ACHN (cell line): Measurements from ENCODE around the gene FAM72A.
A peak's percentile ranks its signal among the peaks of the same experiment; 100 is the strongest.
"Not testable (repeated sequence)": the region's sequence is repeated elsewhere in the genome, so short reads cannot be mapped to it uniquely, and the experiment has no call there.

Source experiments
- DNase-seq: peaks from one replicate; pipeline ENCODE4 v3.0.0-alpha.2; 2015
- in situ Hi-C: cut with HindIII; loops from 2 replicates; pipeline ENCODE4 v1.10.0; 2017; ENCODE audit warnings: low sequenced_read_pairs, low pct_ligation_motif_present, low pct_unique_long_range_greater_than_20kb

The FAM72A gene

GRCh38 chr1:206219514-206220331 is 17.1 kb upstream of the FAM72A start:
- DNase-seq, in situ Hi-C loops: not testable (repeated sequence)

DNA sequence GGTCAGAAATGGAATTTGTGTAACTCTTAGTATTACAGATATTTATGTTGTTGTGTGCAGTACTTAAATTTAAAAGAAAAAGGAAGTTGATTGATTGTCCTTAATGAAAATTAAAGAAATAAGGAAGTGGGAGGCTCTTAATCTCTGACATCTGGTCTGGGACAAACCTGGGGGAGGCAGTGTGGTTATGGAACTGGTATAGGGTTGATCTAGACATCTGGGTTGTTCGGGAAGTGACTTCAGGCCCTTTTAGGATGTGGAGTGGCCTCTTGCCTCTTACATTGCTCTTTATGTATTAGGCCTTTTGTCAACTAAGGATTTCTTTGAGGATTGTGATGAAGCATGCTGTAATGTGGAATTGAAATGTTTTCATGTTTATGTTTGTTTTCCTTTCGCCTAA is 16.1 kb upstream of the FAM72A start:
- in situ Hi-C loops, DNase-seq: not testable (repeated sequence)

- in situ Hi-C loops, DNase-seq: not testable (repeated sequence)
Observed at GRCh38 chr1:206218285-206218684, 15.6 kb upstream of the FAM72A start.

DNA sequence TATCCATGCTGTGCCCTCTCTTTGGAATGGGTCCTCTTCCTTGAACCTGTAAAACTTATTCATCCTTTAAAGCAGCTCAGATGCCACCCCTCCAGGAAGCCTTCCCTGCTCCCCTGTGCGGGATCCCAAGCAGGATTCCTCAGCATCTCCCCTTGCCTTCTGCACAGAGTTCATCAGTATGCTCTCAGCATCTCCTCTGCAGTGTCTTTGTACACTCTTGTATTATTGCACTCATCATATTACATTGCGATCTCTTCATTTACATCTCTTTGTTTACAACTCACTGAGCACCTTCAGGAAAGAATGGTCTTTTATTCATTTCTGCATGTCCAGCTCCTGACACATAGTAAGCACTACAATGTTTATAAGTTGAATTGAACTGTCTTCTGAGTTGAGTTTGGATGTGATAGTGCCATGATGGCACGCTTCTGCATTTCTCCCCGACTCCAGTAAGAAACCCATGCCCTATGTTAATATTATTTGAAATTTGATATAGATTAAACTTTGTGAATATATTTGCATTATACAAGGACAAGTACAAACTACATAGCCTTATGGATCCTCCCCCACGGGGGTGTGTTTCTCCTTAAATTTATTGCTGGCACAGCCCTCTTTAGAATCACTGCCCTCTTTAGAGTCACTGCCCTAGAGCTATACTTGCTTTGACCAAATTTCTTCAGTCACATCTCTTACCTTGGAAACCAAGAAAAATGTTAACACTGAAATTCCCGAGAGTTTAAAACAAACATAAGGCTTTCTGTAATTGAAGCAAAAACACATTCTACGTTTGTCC is 13.2 kb upstream of the FAM72A start:
- DNase-seq, in situ Hi-C loops: not testable (repeated sequence)

GRCh38 chr1:206210802-206211201 is 8.2 kb upstream of the FAM72A start:
- in situ Hi-C loops = not testable (repeated sequence)

DNA sequence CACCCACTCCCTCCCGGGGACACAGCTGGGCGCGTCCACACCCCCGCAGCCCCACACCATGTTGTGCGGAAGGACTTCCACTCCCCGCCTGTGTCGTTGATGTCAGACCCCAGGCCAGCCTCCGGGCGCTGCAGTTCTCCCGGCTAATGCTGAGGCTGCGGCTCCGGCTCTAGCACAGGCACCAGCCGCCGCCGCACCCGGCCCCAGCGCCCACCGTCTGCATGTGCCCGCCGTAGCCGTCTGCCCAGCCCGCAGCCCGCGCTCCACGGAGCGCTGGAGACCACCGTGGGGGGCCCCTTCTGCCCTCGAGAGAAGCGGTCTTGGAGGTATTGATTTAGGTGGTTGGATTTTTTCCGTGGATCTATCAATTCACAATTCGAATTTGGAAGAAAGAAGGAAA is 2.9 kb upstream of the FAM72A start:
- in situ Hi-C loops, DNase-seq: not testable (repeated sequence)

More at GRCh38 chr1:206210802-206211201, 8.2 kb upstream of the FAM72A start:
- not testable (repeated sequence) for DNase-seq

- not testable (repeated sequence) for DNase-seq
Observed at GRCh38 chr1:206204871-206205270, 2.2 kb upstream of the FAM72A start.

GRCh38 chr1:206204159-206204511 is 1.5 kb upstream of the FAM72A start:
- in situ Hi-C loops, DNase-seq: not testable (repeated sequence)

More at GRCh38 chr1:206204871-206205270, 2.2 kb upstream of the FAM72A start:
- in situ Hi-C loops = not testable (repeated sequence)

DNA sequence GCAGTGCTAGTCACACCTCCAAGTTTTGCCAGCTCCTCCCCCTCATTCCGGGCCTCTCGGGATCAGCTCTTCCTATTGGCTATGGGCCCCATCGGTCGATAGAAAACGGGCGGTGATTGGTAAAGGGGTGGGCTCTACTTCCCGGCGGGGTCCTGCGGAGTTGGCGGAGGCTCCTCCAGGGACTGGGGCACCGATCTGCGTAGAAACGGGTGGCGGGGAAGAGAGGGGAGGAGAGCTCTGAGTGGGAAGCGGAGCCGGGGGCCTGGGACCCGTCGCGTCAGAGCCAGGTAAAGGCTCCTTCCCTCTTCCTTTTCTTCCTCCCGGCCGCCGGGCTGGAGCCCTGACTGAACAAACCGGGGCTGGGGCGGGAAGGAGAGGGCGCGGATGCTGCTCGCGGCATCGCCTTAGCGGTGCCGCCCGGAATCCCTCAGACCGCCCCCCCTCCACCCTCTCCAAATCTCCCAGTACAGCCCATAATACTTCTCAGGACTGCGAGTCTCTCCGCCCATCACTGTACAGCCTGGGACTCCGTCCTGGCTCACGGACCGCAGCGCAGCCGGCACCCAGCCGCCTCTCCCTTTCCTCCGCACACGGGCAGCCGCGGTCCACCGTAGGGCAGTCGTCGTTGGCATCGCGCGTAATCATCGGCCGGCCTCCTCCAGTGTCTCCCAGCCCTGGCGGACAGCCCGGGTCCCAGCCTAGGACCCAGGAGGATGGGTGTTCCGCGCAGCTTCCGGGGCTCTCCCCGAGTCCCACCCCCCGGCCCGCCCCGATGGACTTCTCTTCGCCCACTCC is 922 bp upstream of the FAM72A start, which contains the start of gene SRGAP2:
SRGAP2 (plus strand) TSS at position 178 of the 795 bp plus-strand sequence. CDS start 2,430 bp downstream, outside the sequence.
- peak; percentile 34 for DNase-seq
- in situ Hi-C loops = not testable (repeated sequence)

DNA sequence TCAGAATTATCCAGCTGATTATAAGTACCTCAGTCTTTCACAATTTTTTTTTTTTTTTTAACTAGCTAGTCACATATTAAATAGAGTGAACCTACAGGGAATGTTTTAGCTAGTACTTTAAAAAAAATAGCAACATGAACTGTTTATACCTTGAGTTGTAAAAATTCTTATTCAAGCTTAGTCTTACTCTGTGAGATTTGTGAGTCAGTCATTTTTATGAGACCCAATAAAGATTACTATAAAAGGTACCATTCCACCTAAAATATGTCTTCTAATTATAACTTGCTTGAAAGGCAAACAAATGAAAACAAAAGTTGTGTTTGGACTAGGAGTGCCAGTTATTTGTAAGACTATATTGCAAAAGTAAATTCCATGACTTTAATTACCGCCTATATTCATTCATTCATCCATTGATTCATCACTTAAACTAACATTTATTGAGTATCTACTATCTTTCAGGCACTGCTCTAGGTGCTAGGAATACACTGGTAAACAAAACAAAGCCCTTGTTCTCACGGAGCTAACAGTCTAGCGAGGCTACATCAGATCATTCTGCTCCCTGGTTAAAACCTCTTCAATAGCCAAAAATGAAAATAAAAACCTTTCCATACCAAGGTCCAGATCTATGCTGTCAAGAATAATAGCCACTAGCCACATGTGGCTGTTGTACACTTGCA is 5.8 kb downstream of the FAM72A start:
- in situ Hi-C loops, DNase-seq: not testable (repeated sequence)

GRCh38 chr1:206195182-206195581 is 7.5 kb downstream of the FAM72A start:
- DNase-seq, in situ Hi-C loops: not testable (repeated sequence)

GRCh38 chr1:206186826-206187225 is 15.8 kb downstream of the FAM72A start:
- not testable (repeated sequence) for DNase-seq

GRCh38 chr1:206185778-206186177 is 16.9 kb downstream of the FAM72A start:
- DNase-seq, in situ Hi-C loops: not testable (repeated sequence)

More at GRCh38 chr1:206186826-206187225, 15.8 kb downstream of the FAM72A start:
- in situ Hi-C loops = not testable (repeated sequence)

DNA sequence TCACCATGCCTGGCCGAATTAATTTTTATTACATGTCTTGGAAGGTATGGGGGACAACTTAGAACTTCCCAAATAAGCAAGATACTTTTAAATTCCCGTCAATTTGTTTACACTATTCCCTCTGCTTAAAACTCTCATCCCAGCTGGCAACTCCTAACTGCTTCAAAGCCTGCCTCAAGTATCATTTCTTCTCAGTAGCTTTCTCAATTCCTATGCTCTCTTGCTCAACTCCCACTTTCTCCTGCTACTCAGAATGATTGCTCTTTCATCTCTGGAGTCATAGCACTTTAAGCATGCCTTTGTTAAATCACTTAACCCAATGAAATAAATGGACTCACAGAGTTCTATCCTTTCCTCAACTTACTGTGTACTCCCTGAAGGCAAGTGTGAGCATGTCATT is 18.9 kb downstream of the FAM72A start:
- DNase-seq, in situ Hi-C loops: not testable (repeated sequence)

GRCh38 chr1:206182368-206183317 is 20.0 kb downstream of the FAM72A start:
- DNase-seq = peak; percentile 34
- in situ Hi-C loops = not testable (repeated sequence)

DNA sequence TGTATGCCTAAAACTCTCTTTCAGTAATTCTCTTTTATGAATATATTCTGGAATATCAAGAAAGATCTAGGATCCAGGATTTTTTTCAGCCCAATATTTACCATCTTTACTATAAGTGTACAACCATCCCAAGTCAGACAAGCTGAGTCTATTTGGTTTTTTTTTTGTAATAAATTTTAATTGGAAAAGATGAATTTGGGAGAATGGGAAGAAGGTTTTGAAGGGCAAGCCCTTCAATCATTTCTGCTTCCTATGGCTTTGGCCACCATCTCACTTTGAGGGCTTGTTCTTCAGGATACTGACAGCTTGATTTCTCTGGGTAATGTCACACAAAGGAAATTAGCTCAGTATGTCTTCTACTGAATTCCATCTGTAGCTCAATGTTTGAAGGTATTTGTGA is 23.0 kb downstream of the FAM72A start:
- in situ Hi-C loops = not testable (repeated sequence)

More for the DNA sequence above, 23.0 kb downstream of the FAM72A start:
- not testable (repeated sequence) for DNase-seq
